ENCODE results near the gene CDK3. TPM values are rescaled to one million over a fixed set of nuclear protein-coding genes. Genes with fewer than 3 reads are reported as not detected.

CDK3 gene
- total and polyA plus RNA-seq, 4 donors = 3.5 to 24.0 (median 5.5) TPM

DNA sequence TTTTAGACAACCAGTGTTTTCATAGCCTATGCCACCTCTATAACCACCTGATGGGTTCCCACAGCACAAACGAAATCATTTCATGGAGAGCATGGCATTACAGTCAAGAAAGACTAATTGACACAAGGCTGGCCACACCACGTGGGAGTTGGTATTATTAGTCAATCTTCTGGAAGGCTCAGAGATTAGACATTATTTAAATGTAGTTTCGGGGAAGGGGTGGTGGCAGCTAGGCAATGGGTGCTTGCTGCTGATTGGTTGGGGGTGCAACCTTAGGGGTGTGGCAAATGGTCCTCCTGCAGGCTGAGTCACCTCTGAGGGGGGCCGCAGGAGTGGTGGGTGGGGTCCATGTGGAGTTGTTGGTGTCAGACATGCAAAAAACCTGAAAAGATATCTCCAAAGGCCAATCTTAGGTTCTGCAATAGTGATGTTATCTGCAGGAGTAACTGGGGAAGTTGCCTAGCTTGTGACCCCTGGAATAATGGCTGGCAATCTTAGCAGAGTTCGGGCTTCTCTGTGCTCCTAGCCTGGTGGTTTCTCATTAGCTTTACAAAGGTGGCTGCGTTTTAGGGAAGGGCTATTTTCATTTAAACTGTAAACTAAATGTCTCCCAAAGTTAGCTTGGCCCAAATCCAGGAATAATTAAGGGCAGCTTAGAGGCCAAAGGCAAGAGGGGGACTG lies 17.0 kb upstream of the CDK3 start:
- intact Hi-C loops (cut with DNase I) = no loop called here
- DNase-seq = peak in 1 of 2 donors; percentile 62
- H3K36me3 ChIP-seq (ENCODE audit: control insufficient read depth in 1 of 2, insufficient read depth in 2 of 2, low read length in 1 of 2) = no peaks in the 10 kb centered on the region
- H3K27me3 ChIP-seq (ENCODE audit: control insufficient read depth in 1 of 2, insufficient read depth in 2 of 2, low read length in 1 of 2) = no peaks in the 10 kb centered on the region
- no peak for ATAC-seq (ENCODE audit: low FRiP score)
- WGBS, 2 donors = 57 to 70% methylated on average over 6 of the region's 6 CpGs
- no peak overlapping the region for H3K4me3 ChIP-seq (ENCODE audit: low read length in 2 of 2)
- H3K4me1 ChIP-seq (ENCODE audit: control insufficient read depth in 1 of 2, insufficient read depth in 2 of 2, low read length in 2 of 2) = no peaks in the 10 kb centered on the region
- H3K27ac ChIP-seq (ENCODE audit: low read depth in 1 of 2, low read length in 2 of 2) = no peak overlapping the region
- H3K9me3 ChIP-seq (ENCODE audit: control insufficient read depth, low read length) = no peaks in the 10 kb centered on the region

DNA sequence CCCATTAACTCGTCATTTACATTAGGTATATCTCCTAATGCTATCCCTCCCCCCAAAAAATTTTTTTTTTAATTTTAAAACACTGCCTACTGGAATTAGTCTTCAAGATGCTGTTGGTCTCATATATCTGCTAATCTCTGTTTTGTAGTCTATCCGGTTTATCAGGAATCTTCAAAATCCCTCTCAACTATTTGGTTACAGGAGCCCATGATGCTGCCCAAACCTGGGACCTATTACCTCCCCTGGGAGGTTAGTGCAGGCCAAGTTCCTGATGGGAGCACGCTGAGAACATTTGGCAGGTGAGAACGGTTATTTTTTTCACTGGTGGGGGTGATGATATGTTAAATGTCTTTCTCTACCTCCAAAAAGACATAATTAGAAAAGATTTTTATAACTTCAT lies 14.7 kb upstream of the CDK3 start:
- Histone ChIP-seq H3K27me3 (ENCODE audit: control insufficient read depth in 1 of 2, insufficient read depth in 2 of 2, low read length in 1 of 2) (no peaks in the 10 kb centered on the region), H3K9me3 (ENCODE audit: control insufficient read depth, low read length) (no peaks in the 10 kb centered on the region), H3K36me3 (ENCODE audit: control insufficient read depth in 1 of 2, insufficient read depth in 2 of 2, low read length in 1 of 2) (no peaks in the 10 kb centered on the region), H3K4me1 (ENCODE audit: control insufficient read depth in 1 of 2, insufficient read depth in 2 of 2, low read length in 2 of 2) (no peaks in the 10 kb centered on the region), H3K4me3 (ENCODE audit: low read length in 2 of 2) (no peak overlapping the region), H3K27ac (ENCODE audit: low read depth in 1 of 2, low read length in 2 of 2) (no peak overlapping the region)
- ATAC-seq (ENCODE audit: low FRiP score) (no peak), DNase-seq (peak in 1 of 2 donors; percentile 2)
- intact Hi-C loops (cut with DNase I) = no loop called here
- 91 to 94% methylated on average over 4 of the region's 4 CpGs for WGBS, 2 donors

GRCh38 chr17:75987041-75987440 lies 13.6 kb upstream of the CDK3 start:
- Histone ChIP-seq H3K27me3 (ENCODE audit: control insufficient read depth in 1 of 2, insufficient read depth in 2 of 2, low read length in 1 of 2) (no peaks in the 10 kb centered on the region), H3K36me3 (ENCODE audit: control insufficient read depth in 1 of 2, insufficient read depth in 2 of 2, low read length in 1 of 2) (no peaks in the 10 kb centered on the region), H3K9me3 (ENCODE audit: control insufficient read depth, low read length) (no peaks in the 10 kb centered on the region), H3K4me1 (ENCODE audit: control insufficient read depth in 1 of 2, insufficient read depth in 2 of 2, low read length in 2 of 2) (no peaks in the 10 kb centered on the region), H3K4me3 (ENCODE audit: low read length in 2 of 2) (no peak overlapping the region), H3K27ac (ENCODE audit: low read depth in 1 of 2, low read length in 2 of 2) (no peak overlapping the region)
- DNase-seq (peak in 1 of 2 donors; percentile 11), ATAC-seq (ENCODE audit: low FRiP score) (no peak)
- intact Hi-C loops (cut with DNase I) = no loop called here
- WGBS, 2 donors = 76% methylated on average over 4 of the region's 4 CpGs

GRCh38 chr17:75991396-75991795 lies 9.3 kb upstream of the CDK3 start:
- Histone ChIP-seq H3K36me3 (ENCODE audit: control insufficient read depth in 1 of 2, insufficient read depth in 2 of 2, low read length in 1 of 2) (no peaks in the 10 kb centered on the region), H3K4me1 (ENCODE audit: control insufficient read depth in 1 of 2, insufficient read depth in 2 of 2, low read length in 2 of 2) (no peaks in the 10 kb centered on the region), H3K9me3 (ENCODE audit: control insufficient read depth, low read length) (no peaks in the 10 kb centered on the region), H3K27ac (ENCODE audit: low read depth in 1 of 2, low read length in 2 of 2) (no peak overlapping the region), H3K27me3 (ENCODE audit: control insufficient read depth in 1 of 2, insufficient read depth in 2 of 2, low read length in 1 of 2) (no peaks in the 10 kb centered on the region), H3K4me3 (ENCODE audit: low read length in 2 of 2) (no peak overlapping the region)
- WGBS, 2 donors = 95 to 98% methylated on average over 9 of the region's 9 CpGs
- intact Hi-C loops (cut with DNase I) = no loop called here
- ATAC-seq (ENCODE audit: low FRiP score) (no peak), DNase-seq (peak in 1 of 2 donors; percentile 9)

DNA sequence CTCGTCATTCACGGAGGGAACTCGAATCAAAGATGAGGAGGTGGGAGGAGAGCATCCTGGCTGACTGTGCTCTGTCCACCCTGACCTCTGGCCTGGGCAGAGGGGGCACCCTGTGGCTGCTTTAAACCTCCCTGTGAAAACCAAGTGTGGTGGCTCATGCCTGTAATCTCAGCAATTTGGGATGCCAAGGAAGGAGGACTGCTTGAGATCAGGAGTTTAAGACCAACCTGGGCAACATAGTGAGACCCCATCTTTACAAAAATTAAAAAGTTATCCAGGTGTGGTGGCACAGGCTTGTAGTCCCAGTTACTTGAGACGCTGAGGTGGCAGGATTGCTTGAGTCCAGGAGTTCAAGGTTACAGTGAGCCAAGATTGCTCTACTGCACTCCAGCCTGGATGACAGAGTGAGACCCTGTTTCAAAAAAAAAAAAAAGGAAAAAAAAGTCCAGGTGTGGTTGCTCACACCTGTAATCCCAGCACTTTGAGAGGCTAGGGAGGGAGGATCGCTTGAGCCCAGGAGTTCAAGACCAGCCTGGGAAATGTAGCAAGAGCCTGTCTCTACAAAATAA lies 5.8 kb upstream of the CDK3 start:
- 92% methylated on average over 5 of the region's 5 CpGs for WGBS, 2 donors
- intact Hi-C loops (cut with DNase I) = no loop called here

DNA sequence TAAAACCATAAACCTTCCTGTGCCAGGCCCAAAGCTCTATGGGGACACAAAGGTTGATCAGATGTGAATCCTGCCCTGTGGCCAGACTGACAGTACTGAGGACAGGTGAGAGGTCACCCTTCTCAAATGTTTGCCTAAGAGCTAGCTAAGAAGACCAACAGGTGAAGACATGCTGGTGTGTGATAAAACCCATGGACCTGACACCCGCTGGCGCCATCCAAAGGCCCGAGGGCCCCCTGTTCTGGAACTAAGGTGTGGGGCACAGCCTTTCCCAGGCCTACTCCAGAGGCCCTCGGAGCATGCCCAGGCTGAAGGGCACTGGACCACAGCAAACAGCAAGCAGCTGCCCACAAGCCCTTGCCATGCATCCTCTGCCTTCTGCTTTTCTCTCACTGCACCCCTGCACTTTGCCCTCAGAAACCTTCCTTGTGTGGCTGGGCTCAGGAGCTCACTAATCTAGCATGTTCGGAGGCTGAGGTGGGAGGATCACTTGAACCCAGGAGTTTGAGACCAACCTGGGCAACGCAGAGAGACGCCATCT lies 5.2 kb upstream of the CDK3 start:
- ATAC-seq (ENCODE audit: low FRiP score) = no peak
- no peak overlapping the region for H3K4me3 ChIP-seq (ENCODE audit: low read length in 2 of 2)
- no peak overlapping the region for H3K27ac ChIP-seq (ENCODE audit: low read depth in 1 of 2, low read length in 2 of 2)
- intact Hi-C loops (cut with DNase I) = no loop called here
- WGBS, 2 donors = 95% methylated on average over 7 of the region's 7 CpGs
- DNase-seq = peak; percentile 26 to 56
- H3K4me1 ChIP-seq (ENCODE audit: control insufficient read depth in 1 of 2, insufficient read depth in 2 of 2, low read length in 2 of 2) = no peaks in the 10 kb centered on the region
- no peaks in the 10 kb centered on the region for H3K27me3 ChIP-seq (ENCODE audit: control insufficient read depth in 1 of 2, insufficient read depth in 2 of 2, low read length in 1 of 2)
- no peaks in the 10 kb centered on the region for H3K9me3 ChIP-seq (ENCODE audit: control insufficient read depth, low read length)
- H3K36me3 ChIP-seq (ENCODE audit: control insufficient read depth in 1 of 2, insufficient read depth in 2 of 2, low read length in 1 of 2) = no peaks in the 10 kb centered on the region

More for the DNA sequence above, 5.8 kb upstream of the CDK3 start:
- no peak overlapping the region for H3K27ac ChIP-seq (ENCODE audit: low read depth in 1 of 2, low read length in 2 of 2)
- DNase-seq = peak in 1 of 2 donors; percentile 15
- ATAC-seq (ENCODE audit: low FRiP score) = no peak
- no peak overlapping the region for H3K4me3 ChIP-seq (ENCODE audit: low read length in 2 of 2)
- no peaks in the 10 kb centered on the region for H3K9me3 ChIP-seq (ENCODE audit: control insufficient read depth, low read length)
- no peaks in the 10 kb centered on the region for H3K4me1 ChIP-seq (ENCODE audit: control insufficient read depth in 1 of 2, insufficient read depth in 2 of 2, low read length in 2 of 2)
- no peaks in the 10 kb centered on the region for H3K36me3 ChIP-seq (ENCODE audit: control insufficient read depth in 1 of 2, insufficient read depth in 2 of 2, low read length in 1 of 2)
- no peaks in the 10 kb centered on the region for H3K27me3 ChIP-seq (ENCODE audit: control insufficient read depth in 1 of 2, insufficient read depth in 2 of 2, low read length in 1 of 2)

GRCh38 chr17:75996665-75997590 lies 3.7 kb upstream of the CDK3 start:
- Histone ChIP-seq H3K27ac (ENCODE audit: low read depth in 1 of 2, low read length in 2 of 2) (no peak overlapping the region), H3K36me3 (ENCODE audit: control insufficient read depth in 1 of 2, insufficient read depth in 2 of 2, low read length in 1 of 2) (no peaks in the 10 kb centered on the region), H3K4me3 (ENCODE audit: low read length in 2 of 2) (no peak overlapping the region), H3K9me3 (ENCODE audit: control insufficient read depth, low read length) (no peaks in the 10 kb centered on the region), H3K27me3 (ENCODE audit: control insufficient read depth in 1 of 2, insufficient read depth in 2 of 2, low read length in 1 of 2) (no peaks in the 10 kb centered on the region), H3K4me1 (ENCODE audit: control insufficient read depth in 1 of 2, insufficient read depth in 2 of 2, low read length in 2 of 2) (no peaks in the 10 kb centered on the region)
- no peak for ATAC-seq (ENCODE audit: low FRiP score)
- DNase-seq = peak; percentile 71 to 75
- 62 to 66% methylated on average over 18 of the region's 18 CpGs for WGBS, 2 donors
- intact Hi-C loops (cut with DNase I) = no loop called here

DNA sequence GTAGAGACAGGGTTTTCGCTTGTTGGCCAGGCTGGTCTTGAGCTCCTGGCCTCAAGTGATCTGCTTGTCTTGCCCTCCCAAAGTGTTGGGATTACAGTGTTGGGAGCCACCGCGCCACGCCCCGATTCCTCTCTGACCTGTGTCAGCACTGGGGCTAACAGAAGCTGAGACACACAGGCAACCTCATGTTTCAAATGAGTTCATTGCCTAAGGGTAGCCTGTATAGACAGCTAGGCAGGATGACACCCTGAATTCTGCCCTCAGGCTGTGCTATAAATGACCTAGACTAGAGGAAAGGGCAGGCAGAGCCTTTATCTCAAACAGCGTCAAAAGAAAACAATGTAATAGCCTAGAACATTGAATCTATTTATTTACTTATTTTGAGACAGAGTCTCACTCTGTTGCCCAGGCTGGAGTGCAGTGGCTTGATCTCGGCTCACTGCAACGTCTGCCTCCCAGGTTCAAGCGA lies 2.3 kb upstream of the CDK3 start:
- no peaks in the 10 kb centered on the region for H3K9me3 ChIP-seq (ENCODE audit: control insufficient read depth, low read length)
- H3K4me1 ChIP-seq (ENCODE audit: control insufficient read depth in 1 of 2, insufficient read depth in 2 of 2, low read length in 2 of 2) = no peaks in the 10 kb centered on the region
- DNase-seq = peak in 1 of 2 donors; percentile 12
- intact Hi-C loops (cut with DNase I) = no loop called here
- ATAC-seq (ENCODE audit: low FRiP score) = no peak
- WGBS, 2 donors = 90 to 91% methylated on average over 9 of the region's 9 CpGs
- H3K4me3 ChIP-seq (ENCODE audit: low read length in 2 of 2) = no peak overlapping the region
- no peaks in the 10 kb centered on the region for H3K27me3 ChIP-seq (ENCODE audit: control insufficient read depth in 1 of 2, insufficient read depth in 2 of 2, low read length in 1 of 2)
- H3K27ac ChIP-seq (ENCODE audit: low read depth in 1 of 2, low read length in 2 of 2) = no peak overlapping the region
- H3K36me3 ChIP-seq (ENCODE audit: control insufficient read depth in 1 of 2, insufficient read depth in 2 of 2, low read length in 1 of 2) = peaks cover 0 to 1% of the 10 kb centered on the region in 2 donors

Data from aorta (tissue), 5 donors.